HepG2 (cell line): ENCODE data around the gene EOGT. TPM values are rescaled to one million over a fixed set of nuclear protein-coding genes. Genes with fewer than 3 reads are reported as not detected.

Experiments
- ATF1 ChIP-seq: IDR thresholded peaks from 2 replicates; pipeline ENCODE4 v1.6.1; 2016; ENCODE audit warnings: mild to moderate bottlenecking, control low read depth
- FLYWCH1 ChIP-seq: sonication (generic); formaldehyde crosslinking; IDR thresholded peaks from 2 replicates; pipeline ENCODE4 v1.8.1; 2023; ENCODE audit warnings: mild to moderate bottlenecking, missing genetic modification reagents
- FOXJ3 ChIP-seq: sonication (generic); formaldehyde crosslinking; IDR thresholded peaks from 2 replicates; pipeline ENCODE4 v1.4.0; 2020; ENCODE audit warnings: missing genetic modification reagents, mild to moderate bottlenecking, borderline replicate concordance
- GTF2F1 ChIP-seq: fragments of 150-350 bp; IDR thresholded peaks from 2 replicates; pipeline ENCODE4 v1.6.1; 2014; ENCODE audit warnings: low read length
- KDM2A ChIP-seq: sonication (generic); formaldehyde crosslinking; IDR thresholded peaks from 2 replicates; pipeline ENCODE4 v1.4.0; 2020; ENCODE audit warnings: low read depth, missing genetic modification reagents, borderline replicate concordance
- NFIB ChIP-seq: sonication (generic); formaldehyde crosslinking; IDR thresholded peaks from 2 replicates; pipeline ENCODE4 v1.9.0; 2021; ENCODE audit warnings: missing genetic modification reagents, mild to moderate bottlenecking, borderline replicate concordance
- SATB2 ChIP-seq: sonication (generic); formaldehyde crosslinking; IDR thresholded peaks from 2 replicates; pipeline ENCODE4 v1.5.0; 2020; ENCODE audit warnings: missing genetic modification reagents
- SMAD1 ChIP-seq: sonication (generic); formaldehyde crosslinking; IDR thresholded peaks from 2 replicates; pipeline ENCODE4 v1.4.0; 2020; ENCODE audit warnings: missing genetic modification reagents, low read depth, mild to moderate bottlenecking, borderline replicate concordance
- SPEN ChIP-seq: sonication (generic); formaldehyde crosslinking; IDR thresholded peaks from 2 replicates; pipeline ENCODE4 v1.5.1; 2020; ENCODE audit warnings: low read depth, mild to moderate bottlenecking, missing genetic modification reagents
- ZC3H4 ChIP-seq: sonication (generic); formaldehyde crosslinking; IDR thresholded peaks from 2 replicates; pipeline ENCODE4 v1.4.0; 2020; ENCODE audit warnings: missing genetic modification reagents, borderline replicate concordance
- ZIK1 ChIP-seq: sonication (generic); formaldehyde crosslinking; IDR thresholded peaks from 2 replicates; pipeline ENCODE4 v1.5.0; 2020; ENCODE audit warnings: mild to moderate bottlenecking, low read depth, missing genetic modification reagents, borderline replicate concordance
- ZNF230 ChIP-seq: sonication (generic); formaldehyde crosslinking; IDR thresholded peaks from 2 replicates; pipeline ENCODE4 v1.4.0; 2020; ENCODE audit warnings: mild to moderate bottlenecking, missing genetic modification reagents
- ZNF232 ChIP-seq: sonication (generic); formaldehyde crosslinking; IDR thresholded peaks from 2 replicates; pipeline ENCODE4 v1.4.0; 2020; ENCODE audit warnings: missing genetic modification reagents, borderline replicate concordance
- ZNF558 ChIP-seq: sonication (generic); formaldehyde crosslinking; IDR thresholded peaks from 2 replicates; pipeline ENCODE4 v1.9.0; 2022; ENCODE audit warnings: mild to moderate bottlenecking, missing genetic modification reagents, borderline replicate concordance
- ZNF577 ChIP-seq: sonication (generic); formaldehyde crosslinking; IDR thresholded peaks from 2 replicates; pipeline ENCODE4 v1.4.0; 2020; ENCODE audit warnings: mild to moderate bottlenecking, low read depth, missing genetic modification reagents, borderline replicate concordance
- ZNF703 ChIP-seq: sonication (generic); formaldehyde crosslinking; IDR thresholded peaks from 2 replicates; pipeline ENCODE4 v1.5.1; 2020; ENCODE audit warnings: missing genetic modification reagents, mild to moderate bottlenecking, moderate library complexity, borderline replicate concordance
- polyA plus RNA-seq, 8 experiments: library from polyadenylated mRNA; depleted of rRNA in 3 of 8; stranded (reverse) in 7 of 8; unstranded in 1 of 8; fragments of >200 nt; fragmentation: Illumina TruSeq in 4 of 8; extraction: Trizol in 4 of 8; gene quantifications; 2 replicates each; pipeline versions ENCODE4 v1.2.1 to v1.2.3, GENCODE V29; 2011 to 2016; ENCODE audit warnings: low read depth in 4 of 8, missing spikeins in 1 of 8, mixed read lengths in 1 of 8; ENCODE audit not compliant: insufficient read depth in 1 of 8
- total RNA-seq, 5 experiments: library from RNA; depleted of rRNA; stranded (reverse); fragments of >200 nt; fragmentation: Illumina TruSeq; extraction: Trizol; gene quantifications; 2 replicates each; pipeline ENCODE4 v1.2.3, GENCODE V29; 2016; ENCODE audit warnings: low read depth in 1 of 5
- TF ChIP-seq, protein P1 (sequence below): sonication (generic); formaldehyde crosslinking; IDR thresholded peaks from 2 replicates; pipeline ENCODE4 v1.4.0; 2020; ENCODE audit warnings: mild to moderate bottlenecking, missing genetic modification reagents, borderline replicate concordance
- TF ChIP-seq, protein P2 (sequence below): sonication (generic); formaldehyde crosslinking; IDR thresholded peaks from 2 replicates; pipeline ENCODE4 v1.4.0; 2020; ENCODE audit warnings: missing genetic modification reagents, borderline replicate concordance
- TF ChIP-seq, protein P3 (sequence below): sonication (generic); formaldehyde crosslinking; IDR thresholded peaks from 2 replicates; pipeline ENCODE4 v1.4.0; 2020; ENCODE audit warnings: missing genetic modification reagents
- TF ChIP-seq, protein P4 (sequence below): sonication (generic); formaldehyde crosslinking; IDR thresholded peaks from 2 replicates; pipeline ENCODE4 v1.8.1; 2023; ENCODE audit warnings: mild to moderate bottlenecking, inconsistent platforms, moderate library complexity, missing genetic modification reagents, borderline replicate concordance

The EOGT gene
- total and polyA plus RNA-seq, 2 of the 13 experiments (the other 11 are each of a cell fraction or from before 2014, with no cell fraction given), result 4.5 to 18.6 TPM

DNA sequence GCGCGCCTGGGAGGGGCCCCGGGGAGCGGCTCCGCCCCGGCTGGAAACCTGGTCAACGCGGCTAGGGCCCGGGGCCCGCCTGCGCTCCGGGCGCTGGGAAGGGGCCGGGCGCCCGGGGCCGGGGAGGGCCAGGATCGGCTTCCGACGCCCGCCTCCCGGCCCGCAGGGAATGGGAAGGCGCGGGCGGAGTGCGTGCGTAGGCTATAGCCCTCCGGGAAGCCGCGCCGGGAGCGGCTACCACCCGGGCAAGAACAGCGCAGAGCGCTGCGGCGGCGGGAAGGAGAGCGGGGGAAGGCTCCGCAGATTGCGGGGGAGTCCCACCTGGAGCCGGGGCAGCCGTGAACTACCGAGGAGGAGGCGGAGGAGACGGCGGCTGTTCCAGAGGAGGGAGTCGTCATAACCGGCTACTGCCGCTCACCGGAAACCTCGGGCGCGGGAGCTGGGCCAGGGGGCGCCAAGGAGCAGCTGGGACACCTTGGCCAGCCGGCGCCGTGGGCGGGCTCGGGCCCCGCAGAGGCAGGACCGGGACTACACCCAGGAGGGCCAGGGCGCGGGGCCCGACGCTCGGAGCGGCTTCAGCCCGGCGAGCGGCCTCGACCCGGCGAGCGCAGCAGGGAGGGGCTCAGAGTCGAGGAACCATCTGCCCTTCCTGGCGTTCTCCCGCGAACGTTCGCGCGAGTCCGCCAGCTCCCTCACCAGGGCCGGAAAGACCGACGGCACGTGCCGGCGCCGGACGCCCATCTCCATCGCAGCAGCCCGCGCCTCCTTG lies at the start of gene EOGT (continued):
- TF ChIP-seq, protein P1, sequence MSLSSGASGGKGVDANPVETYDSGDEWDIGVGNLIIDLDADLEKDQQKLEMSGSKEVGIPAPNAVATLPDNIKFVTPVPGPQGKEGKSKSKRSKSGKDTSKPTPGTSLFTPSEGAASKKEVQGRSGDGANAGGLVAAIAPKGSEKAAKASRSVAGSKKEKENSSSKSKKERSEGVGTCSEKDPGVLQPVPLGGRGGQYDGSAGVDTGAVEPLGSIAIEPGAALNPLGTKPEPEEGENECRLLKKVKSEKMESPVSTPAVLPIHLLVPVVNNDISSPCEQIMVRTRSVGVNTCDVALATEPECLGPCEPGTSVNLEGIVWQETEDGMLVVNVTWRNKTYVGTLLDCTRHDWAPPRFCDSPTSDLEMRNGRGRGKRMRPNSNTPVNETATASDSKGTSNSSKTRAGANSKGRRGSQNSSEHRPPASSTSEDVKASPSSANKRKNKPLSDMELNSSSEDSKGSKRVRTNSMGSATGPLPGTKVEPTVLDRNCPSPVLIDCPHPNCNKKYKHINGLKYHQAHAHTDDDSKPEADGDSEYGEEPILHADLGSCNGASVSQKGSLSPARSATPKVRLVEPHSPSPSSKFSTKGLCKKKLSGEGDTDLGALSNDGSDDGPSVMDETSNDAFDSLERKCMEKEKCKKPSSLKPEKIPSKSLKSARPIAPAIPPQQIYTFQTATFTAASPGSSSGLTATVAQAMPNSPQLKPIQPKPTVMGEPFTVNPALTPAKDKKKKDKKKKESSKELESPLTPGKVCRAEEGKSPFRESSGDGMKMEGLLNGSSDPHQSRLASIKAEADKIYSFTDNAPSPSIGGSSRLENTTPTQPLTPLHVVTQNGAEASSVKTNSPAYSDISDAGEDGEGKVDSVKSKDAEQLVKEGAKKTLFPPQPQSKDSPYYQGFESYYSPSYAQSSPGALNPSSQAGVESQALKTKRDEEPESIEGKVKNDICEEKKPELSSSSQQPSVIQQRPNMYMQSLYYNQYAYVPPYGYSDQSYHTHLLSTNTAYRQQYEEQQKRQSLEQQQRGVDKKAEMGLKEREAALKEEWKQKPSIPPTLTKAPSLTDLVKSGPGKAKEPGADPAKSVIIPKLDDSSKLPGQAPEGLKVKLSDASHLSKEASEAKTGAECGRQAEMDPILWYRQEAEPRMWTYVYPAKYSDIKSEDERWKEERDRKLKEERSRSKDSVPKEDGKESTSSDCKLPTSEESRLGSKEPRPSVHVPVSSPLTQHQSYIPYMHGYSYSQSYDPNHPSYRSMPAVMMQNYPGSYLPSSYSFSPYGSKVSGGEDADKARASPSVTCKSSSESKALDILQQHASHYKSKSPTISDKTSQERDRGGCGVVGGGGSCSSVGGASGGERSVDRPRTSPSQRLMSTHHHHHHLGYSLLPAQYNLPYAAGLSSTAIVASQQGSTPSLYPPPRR (CRISPR knock-in tag), result peak; percentile 44; the same call in 1 of the 2 replicates
- no peak for TF ChIP-seq ATF1 (CRISPR knock-in tag)
- TF ChIP-seq ZIK1 (CRISPR knock-in tag), result no peak; the same call in 1 of the 2 replicates
- no peak for TF ChIP-seq ZNF577 (CRISPR knock-in tag)
- TF ChIP-seq, protein P2, sequence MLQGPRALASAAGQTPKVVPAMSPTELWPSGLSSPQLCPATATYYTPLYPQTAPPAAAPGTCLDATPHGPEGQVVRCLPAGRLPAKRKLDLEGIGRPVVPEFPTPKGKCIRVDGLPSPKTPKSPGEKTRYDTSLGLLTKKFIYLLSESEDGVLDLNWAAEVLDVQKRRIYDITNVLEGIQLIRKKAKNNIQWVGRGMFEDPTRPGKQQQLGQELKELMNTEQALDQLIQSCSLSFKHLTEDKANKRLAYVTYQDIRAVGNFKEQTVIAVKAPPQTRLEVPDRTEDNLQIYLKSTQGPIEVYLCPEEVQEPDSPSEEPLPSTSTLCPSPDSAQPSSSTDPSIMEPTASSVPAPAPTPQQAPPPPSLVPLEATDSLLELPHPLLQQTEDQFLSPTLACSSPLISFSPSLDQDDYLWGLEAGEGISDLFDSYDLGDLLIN (CRISPR knock-in tag), result no peak
- peak; percentile 19; the same call in 1 of the 2 replicates for TF ChIP-seq ZNF232
- TF ChIP-seq KDM2A (CRISPR knock-in tag), result peak; percentile 97
- peak; percentile 24; the same call in 1 of the 2 replicates for TF ChIP-seq FLYWCH1
- TF ChIP-seq SPEN, result peak; percentile 62; the same call in 1 of the 2 replicates
- TF ChIP-seq ZNF230 (CRISPR knock-in tag), result peak; percentile 81; the same call in 1 of the 2 replicates
- no peak for TF ChIP-seq FOXJ3
- TF ChIP-seq, protein P3, sequence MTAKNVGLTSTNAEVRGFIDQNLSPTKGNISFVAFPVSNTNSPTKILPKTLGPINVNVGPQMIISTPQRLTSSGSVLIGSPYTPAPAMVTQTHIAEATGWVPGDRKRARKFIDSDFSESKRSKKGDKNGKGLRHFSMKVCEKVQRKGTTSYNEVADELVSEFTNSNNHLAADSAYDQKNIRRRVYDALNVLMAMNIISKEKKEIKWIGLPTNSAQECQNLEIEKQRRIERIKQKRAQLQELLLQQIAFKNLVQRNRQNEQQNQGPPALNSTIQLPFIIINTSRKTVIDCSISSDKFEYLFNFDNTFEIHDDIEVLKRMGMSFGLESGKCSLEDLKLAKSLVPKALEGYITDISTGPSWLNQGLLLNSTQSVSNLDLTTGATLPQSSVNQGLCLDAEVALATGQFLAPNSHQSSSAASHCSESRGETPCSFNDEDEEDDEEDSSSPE (CRISPR knock-in tag), result peak; percentile 86
- TF ChIP-seq ZNF558, result no peak; the same call in 1 of the 2 replicates
- TF ChIP-seq SATB2 (CRISPR knock-in tag), result peak; percentile 83
- TF ChIP-seq ZNF703 (CRISPR knock-in tag), result no peak
- no peak for TF ChIP-seq NFIB (CRISPR knock-in tag)
- TF ChIP-seq, protein P4, sequence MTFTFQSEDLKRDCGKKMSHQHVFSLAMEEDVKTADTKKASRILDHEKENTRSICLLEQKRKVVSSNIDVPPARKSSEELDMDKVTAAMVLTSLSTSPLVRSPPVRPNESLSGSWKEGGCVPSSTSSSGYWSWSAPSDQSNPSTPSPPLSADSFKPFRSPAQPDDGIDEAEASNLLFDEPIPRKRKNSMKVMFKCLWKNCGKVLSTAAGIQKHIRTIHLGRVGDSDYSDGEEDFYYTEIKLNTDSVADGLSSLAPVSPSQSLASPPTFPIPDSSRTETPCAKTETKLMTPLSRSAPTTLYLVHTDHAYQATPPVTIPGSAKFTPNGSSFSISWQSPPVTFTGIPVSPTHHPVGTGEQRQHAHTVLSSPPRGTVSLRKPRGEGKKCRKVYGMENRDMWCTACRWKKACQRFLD (CRISPR knock-in tag), result peak; percentile 88
- no peak for TF ChIP-seq ZC3H4 (CRISPR knock-in tag)
- no peak for TF ChIP-seq GTF2F1
- TF ChIP-seq SMAD1, result peak; percentile 64; the same call in 1 of the 2 replicates
